IMR-90 (cell line): ENCODE results near the gene SEPTIN5. TPM values are rescaled to one million over a fixed set of nuclear protein-coding genes. Genes with fewer than 3 reads are reported as not detected.

Experiments used
- ATAC-seq: fragments of 200-7000 bp; cut with Tn5 transposase; 2 replicates; pipeline ENCODE4 v1.9.1; 2020; ENCODE audit warnings: low read depth, mild to moderate bottlenecking, moderate library complexity
- BruUV-seq: library from RNA; stranded (reverse); fragments of 400-500 nt; replicated peaks from 2 replicates; lab custom pipeline; 2021; lab: Mats Ljungman, UMichigan
- CTCF ChIA-PET: fragments of 300-600 bp; formaldehyde crosslinking; extraction: SDS; loops from one replicate; lab custom pipeline; 2021; ENCODE audit warnings: antibody characterized with exemption; lab: Yijun Ruan, JAX
- POLR2A ChIA-PET: fragments of 300-600 bp; sonication (Branson Sonifier 250); formaldehyde crosslinking; loops from one replicate; lab custom pipeline; 2022; ENCODE audit warnings: antibody characterized with exemption; ENCODE audit not compliant: unreplicated experiment; lab: Charles Lee
- DNase-seq: peaks from one replicate; pipeline ENCODE4 v3.0.0; 2013
- H2AFZ ChIP-seq: replicated peaks from 2 replicates; pipeline ENCODE3; 2013; ENCODE audit warnings: low read length, mild to moderate bottlenecking; ENCODE audit not compliant: poor library complexity
- H2AK5ac ChIP-seq: 2 replicates; pipeline ENCODE4 v1.6.1; 2013; ENCODE audit warnings: low read depth, low read length, inconsistent platforms
- H2AK9ac ChIP-seq: replicated peaks from 2 replicates; pipeline ENCODE3; 2013; ENCODE audit warnings: mild to moderate bottlenecking, low read depth, low read length, moderate library complexity; ENCODE audit not compliant: poor library complexity
- H2BK120ac ChIP-seq: 2 replicates; pipeline ENCODE4 v1.6.1; 2013; ENCODE audit warnings: low read depth, low read length, inconsistent platforms
- H2BK15ac ChIP-seq: 3 replicates; pipeline ENCODE4 v1.6.1; 2013; ENCODE audit warnings: low read depth, low read length, inconsistent platforms
- H2BK20ac ChIP-seq: 2 replicates; pipeline ENCODE4 v1.6.1; 2013; ENCODE audit warnings: low read depth, mild to moderate bottlenecking, inconsistent platforms, low read length, moderate library complexity
- H2BK5ac ChIP-seq: 2 replicates; pipeline ENCODE4 v1.6.1; 2013; ENCODE audit warnings: mild to moderate bottlenecking, low read depth, low read length, inconsistent platforms; ENCODE audit not compliant: poor library complexity, severe bottlenecking
- H3K14ac ChIP-seq: replicated peaks from 2 replicates; pipeline ENCODE4 v1.6.1; 2013; ENCODE audit warnings: low read depth, low read length, inconsistent platforms
- H3K18ac ChIP-seq: 2 replicates; pipeline ENCODE4 v1.6.1; 2013; ENCODE audit warnings: low read depth, low read length, control low read depth
- H3K23ac ChIP-seq: 2 replicates; pipeline ENCODE4 v1.6.1; 2013; ENCODE audit warnings: low read depth, low read length, inconsistent platforms
- H3K27ac ChIP-seq: 2 replicates; pipeline ENCODE4 v1.5.1; 2013; ENCODE audit warnings: mild to moderate bottlenecking, control low read depth, low read length; ENCODE audit not compliant: insufficient read depth
- H3K27me3 ChIP-seq: 2 replicates; pipeline ENCODE4 v1.6.1; 2013; ENCODE audit warnings: low read length; ENCODE audit not compliant: control insufficient read depth, insufficient read depth
- H3K36me3 ChIP-seq: 2 replicates; pipeline ENCODE4 v1.6.1; 2013; ENCODE audit warnings: low read length, mixed read lengths; ENCODE audit not compliant: control insufficient read depth, insufficient read depth
- H3K4ac ChIP-seq: 2 replicates; pipeline ENCODE4 v1.6.1; 2013; ENCODE audit warnings: low read depth, low read length, inconsistent platforms
- H3K4me1 ChIP-seq: 2 replicates; pipeline ENCODE4 v1.6.1; 2013; ENCODE audit warnings: low read length, mixed read lengths; ENCODE audit not compliant: control insufficient read depth, insufficient read depth
- H3K4me2 ChIP-seq: 2 replicates; pipeline ENCODE4 v1.6.1; 2013; ENCODE audit warnings: low read depth, mild to moderate bottlenecking, control low read depth, low read length, moderate library complexity
- H3K4me3 ChIP-seq: 2 replicates; pipeline ENCODE4 v1.5.1; 2013; ENCODE audit warnings: low read depth, mild to moderate bottlenecking, control low read depth, low read length, moderate library complexity; ENCODE audit not compliant: insufficient read depth
- H3K56ac ChIP-seq: 2 replicates; pipeline ENCODE4 v1.6.1; 2013; ENCODE audit warnings: low read length, inconsistent platforms; ENCODE audit not compliant: insufficient read depth; ENCODE audit errors: extremely low read depth
- H3K79me1 ChIP-seq, 2 experiments: 2 replicates each; pipeline ENCODE4 v1.6.1; 2013; ENCODE audit warnings: low read length in 2 of 2, inconsistent platforms in 1 of 2, low read depth in 1 of 2
- H3K9ac ChIP-seq: 2 replicates; pipeline ENCODE4 v1.6.1; 2013; ENCODE audit warnings: low read depth, low read length, control low read depth
- H3K9me1 ChIP-seq: 2 replicates; pipeline ENCODE4 v1.6.1; 2013; ENCODE audit warnings: low read length, inconsistent platforms; ENCODE audit not compliant: insufficient read depth
- H3K9me3 ChIP-seq: 2 replicates; pipeline ENCODE4 v1.6.1; 2013; ENCODE audit warnings: low read length; ENCODE audit not compliant: control insufficient read depth, insufficient read depth
- H4K20me1 ChIP-seq: 2 replicates; pipeline ENCODE4 v1.6.1; 2013; ENCODE audit warnings: low read length, inconsistent platforms; ENCODE audit not compliant: insufficient read depth
- H4K5ac ChIP-seq: 2 replicates; pipeline ENCODE4 v1.6.1; 2013; ENCODE audit warnings: mild to moderate bottlenecking, low read depth, low read length, control low read depth
- H4K8ac ChIP-seq, 2 experiments: 2 replicates each; pipeline ENCODE4 v1.6.1; 2013; ENCODE audit warnings: low read depth in 2 of 2, low read length in 2 of 2, control low read depth in 1 of 2, inconsistent platforms in 1 of 2
- H4K91ac ChIP-seq: 2 replicates; pipeline ENCODE4 v1.6.1; 2013; ENCODE audit warnings: low read depth, low read length, inconsistent platforms; ENCODE audit not compliant: insufficient read depth
- BHLHE40 ChIP-seq: fragments of 150-350 bp; IDR thresholded peaks from 2 replicates; pipeline ENCODE4 v1.6.1; 2016; ENCODE audit warnings: mild to moderate bottlenecking, low read depth, low read length
- MAFK ChIP-seq: IDR thresholded peaks from 2 replicates; pipeline ENCODE4 v1.6.1; 2012; ENCODE audit warnings: low read depth, low read length, improper control_type of control experiment
- MXI1 ChIP-seq: IDR thresholded peaks from 2 replicates; pipeline ENCODE4 v1.6.1; 2012; ENCODE audit warnings: low read depth, mild to moderate bottlenecking, low read length, moderate library complexity, borderline replicate concordance
- NFE2L2 ChIP-seq: fragments of 150-350 bp; IDR thresholded peaks from 2 replicates; pipeline ENCODE4 v1.6.1; 2016; ENCODE audit warnings: low read depth, mild to moderate bottlenecking, low read length
- RCOR1 ChIP-seq: IDR thresholded peaks from 2 replicates; pipeline ENCODE4 v1.6.1; 2012; ENCODE audit warnings: mild to moderate bottlenecking, low read length, improper control_type of control experiment; ENCODE audit not compliant: insufficient replicate concordance
- SMC3 ChIP-seq: fragments of 150-350 bp; IDR thresholded peaks from 2 replicates; pipeline ENCODE4 v1.6.1; 2016; ENCODE audit warnings: low read depth, mild to moderate bottlenecking, antibody characterized with exemption, low read length, moderate library complexity
- WGBS, 2 experiments: methylation state at CpG; one replicate each; pipeline versions ENCODE4 v1.1.5 to v1.1.7; 2013; ENCODE audit warnings: missing lambda C conversion rate in 2 of 2; ENCODE audit not compliant: insufficient read length in 1 of 2; ENCODE audit errors: extremely low coverage in 2 of 2; 5-methylcytosine and 5-hydroxymethylcytosine counted together
- dilution Hi-C: fragments of 300-500 bp; cut with HindIII; formaldehyde crosslinking; loops from one replicate; pipeline ENCODE4 v1.14.3; 2018; ENCODE audit warnings: low sequenced_read_pairs; ENCODE audit not compliant: unreplicated experiment
- in situ Hi-C: fragments of 300-500 bp; cut with MboI; formaldehyde crosslinking; loops from 3 replicates; pipeline ENCODE4 v1.14.3; 2019; ENCODE audit warnings: low sequenced_read_pairs, inconsistent platforms, mixed read lengths
- intact Hi-C: fragments of 100-400 bp; cut with micrococcal nuclease; formaldehyde crosslinking; loops from 2 replicates; pipeline ENCODE4 v1.10.0; 2022
- polyA plus RNA-seq, 3 experiments: library from polyadenylated mRNA; depleted of rRNA; stranded (reverse); fragments of >200 nt; gene quantifications; 2 replicates each; pipeline ENCODE4 v1.2.3, GENCODE V29; 2012; ENCODE audit warnings: low replicate concordance in 1 of 3
- total RNA-seq: library from RNA; depleted of rRNA; stranded (reverse); fragments of >200 nt; gene quantifications from 2 replicates; pipeline ENCODE4 v1.2.3, GENCODE V29; 2012
- TF ChIP-seq, protein P1 (sequence below): conservative IDR thresholded peaks from 2 replicates; pipeline ENCODE4 v1.5.1; 2012; ENCODE audit warnings: mild to moderate bottlenecking, low read depth, low read length, improper control_type of control experiment
- TF ChIP-seq, protein P2 (sequence below): fragments of 150-350 bp; IDR thresholded peaks from 2 replicates; pipeline ENCODE4 v1.6.1; 2017; ENCODE audit warnings: mild to moderate bottlenecking, antibody characterized with exemption, low read length, low read depth
- TF ChIP-seq, protein P3 (sequence below): fragments of 150-350 bp; IDR thresholded peaks from 2 replicates; pipeline ENCODE4 v1.6.1; 2016; ENCODE audit warnings: low read depth, mild to moderate bottlenecking, low read length, moderate library complexity, borderline replicate concordance

Gene SEPTIN5
- total and polyA plus RNA-seq, 2 of the 4 experiments (the other 2 are of a cell fraction): 16.8 to 20.7 TPM

DNA sequence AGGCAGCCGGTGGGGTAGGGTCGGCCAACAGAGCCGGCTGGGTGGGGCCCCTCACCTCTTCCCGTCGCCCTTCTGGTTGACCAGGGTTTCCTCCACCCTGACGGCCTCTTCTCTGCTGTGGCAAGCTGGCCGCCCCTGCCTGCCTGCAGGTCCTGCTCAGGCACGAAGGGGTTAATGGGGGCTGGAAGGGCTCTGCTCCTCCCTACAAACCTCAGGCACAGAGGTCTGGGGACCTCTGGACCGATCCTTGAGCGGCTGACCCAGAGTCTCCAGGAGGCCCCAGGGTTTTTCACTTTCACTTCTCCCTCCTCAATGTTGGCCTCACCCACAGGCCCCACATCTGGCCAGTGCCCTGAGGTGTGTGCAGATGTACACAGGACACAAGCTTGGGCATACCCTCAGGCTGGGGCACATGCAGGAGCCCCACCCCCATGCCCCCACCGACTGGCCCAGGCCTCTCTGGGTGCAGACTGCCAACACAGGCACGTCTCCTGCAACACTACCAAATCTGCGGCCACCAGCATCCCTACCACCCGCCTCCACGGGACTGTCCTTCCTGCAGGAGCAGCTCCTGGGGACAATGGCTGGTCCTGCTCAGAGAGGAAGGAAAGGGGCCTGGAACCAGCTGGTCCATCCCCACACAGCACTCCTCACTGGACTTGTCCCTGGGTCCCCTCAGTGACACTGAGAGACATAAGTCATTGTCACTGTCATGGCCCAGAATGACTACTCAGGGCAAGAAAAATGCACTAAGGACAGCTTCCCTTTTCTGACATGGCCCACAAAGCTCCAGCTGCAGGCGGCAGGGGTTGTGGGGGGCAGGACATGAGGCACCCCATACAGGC is 43.1 kb downstream of the SEPTIN5 start:
- Histone ChIP-seq H3K4ac (no peak overlapping the region), H4K91ac (no peak overlapping the region), H3K9me1 (peaks cover 5% of the 10 kb centered on the region), H2BK120ac (no peak overlapping the region), H3K4me3 (no peak overlapping the region), H3K56ac (no peak overlapping the region), H2BK20ac (no peak overlapping the region), H2BK5ac (no peak overlapping the region), H4K20me1 (peaks cover 6% of the 10 kb centered on the region; the same call in 1 of the 2 replicates), H4K8ac (no peak overlapping the region), H3K79me1 (no peaks in the 10 kb centered on the region), H3K18ac (no peak overlapping the region), H3K23ac (no peak overlapping the region), H3K4me2 (no peak overlapping the region; the same call in 1 of the 2 replicates), H3K27me3 (peaks cover 94% of the 10 kb centered on the region), H3K4me1 (peaks cover 4% of the 10 kb centered on the region; the same call in 1 of the 2 replicates), H3K36me3 (no peaks in the 10 kb centered on the region), H3K9me3 (no peaks in the 10 kb centered on the region), H2AK9ac (peak overlapping the region; percentile 24), H3K9ac (no peak overlapping the region), H2AK5ac (no peak overlapping the region), H3K27ac (no peak overlapping the region), H2BK15ac (no peak overlapping the region), H3K14ac (no peak overlapping the region), H2AFZ (peak overlapping the region; percentile 21), H4K5ac (no peak overlapping the region)
- ChIA-PET POLR2A (no interaction called here), CTCF (no interaction called here)
- ATAC-seq (no peak), DNase-seq (no peak)
- WGBS, 2 experiments: 0% methylated on average over 1 of the region's 16 CpGs; no CpG with 5 or more reads in 1 of the 2 experiments
- no peak for TF ChIP-seq SMC3
- TF ChIP-seq MAFK: no peak
- TF ChIP-seq, protein P1, sequence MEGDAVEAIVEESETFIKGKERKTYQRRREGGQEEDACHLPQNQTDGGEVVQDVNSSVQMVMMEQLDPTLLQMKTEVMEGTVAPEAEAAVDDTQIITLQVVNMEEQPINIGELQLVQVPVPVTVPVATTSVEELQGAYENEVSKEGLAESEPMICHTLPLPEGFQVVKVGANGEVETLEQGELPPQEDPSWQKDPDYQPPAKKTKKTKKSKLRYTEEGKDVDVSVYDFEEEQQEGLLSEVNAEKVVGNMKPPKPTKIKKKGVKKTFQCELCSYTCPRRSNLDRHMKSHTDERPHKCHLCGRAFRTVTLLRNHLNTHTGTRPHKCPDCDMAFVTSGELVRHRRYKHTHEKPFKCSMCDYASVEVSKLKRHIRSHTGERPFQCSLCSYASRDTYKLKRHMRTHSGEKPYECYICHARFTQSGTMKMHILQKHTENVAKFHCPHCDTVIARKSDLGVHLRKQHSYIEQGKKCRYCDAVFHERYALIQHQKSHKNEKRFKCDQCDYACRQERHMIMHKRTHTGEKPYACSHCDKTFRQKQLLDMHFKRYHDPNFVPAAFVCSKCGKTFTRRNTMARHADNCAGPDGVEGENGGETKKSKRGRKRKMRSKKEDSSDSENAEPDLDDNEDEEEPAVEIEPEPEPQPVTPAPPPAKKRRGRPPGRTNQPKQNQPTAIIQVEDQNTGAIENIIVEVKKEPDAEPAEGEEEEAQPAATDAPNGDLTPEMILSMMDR: no peak
- TF ChIP-seq, protein P2, sequence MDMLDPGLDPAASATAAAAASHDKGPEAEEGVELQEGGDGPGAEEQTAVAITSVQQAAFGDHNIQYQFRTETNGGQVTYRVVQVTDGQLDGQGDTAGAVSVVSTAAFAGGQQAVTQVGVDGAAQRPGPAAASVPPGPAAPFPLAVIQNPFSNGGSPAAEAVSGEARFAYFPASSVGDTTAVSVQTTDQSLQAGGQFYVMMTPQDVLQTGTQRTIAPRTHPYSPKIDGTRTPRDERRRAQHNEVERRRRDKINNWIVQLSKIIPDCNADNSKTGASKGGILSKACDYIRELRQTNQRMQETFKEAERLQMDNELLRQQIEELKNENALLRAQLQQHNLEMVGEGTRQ: no peak
- TF ChIP-seq RCOR1: no peak
- no peak for TF ChIP-seq NFE2L2
- TF ChIP-seq MXI1: no peak
- TF ChIP-seq, protein P3, sequence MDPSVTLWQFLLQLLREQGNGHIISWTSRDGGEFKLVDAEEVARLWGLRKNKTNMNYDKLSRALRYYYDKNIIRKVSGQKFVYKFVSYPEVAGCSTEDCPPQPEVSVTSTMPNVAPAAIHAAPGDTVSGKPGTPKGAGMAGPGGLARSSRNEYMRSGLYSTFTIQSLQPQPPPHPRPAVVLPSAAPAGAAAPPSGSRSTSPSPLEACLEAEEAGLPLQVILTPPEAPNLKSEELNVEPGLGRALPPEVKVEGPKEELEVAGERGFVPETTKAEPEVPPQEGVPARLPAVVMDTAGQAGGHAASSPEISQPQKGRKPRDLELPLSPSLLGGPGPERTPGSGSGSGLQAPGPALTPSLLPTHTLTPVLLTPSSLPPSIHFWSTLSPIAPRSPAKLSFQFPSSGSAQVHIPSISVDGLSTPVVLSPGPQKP: no peak
- TF ChIP-seq BHLHE40: no peak
- dilution Hi-C loops (no loop called here), intact Hi-C loops (no loop called here), in situ Hi-C loops (no loop called here)
- BruUV-seq: no TSS peak
